Measurements from ENCODE around the gene GABRB1.

Gene GABRB1

GRCh38 chr4:47410271-47410670 is 378.9 kb downstream of the GABRB1 start:
- no peak for DNase-seq

GRCh38 chr4:47413521-47413920 is 382.2 kb downstream of the GABRB1 start:
- DNase-seq = no peak

- DNase-seq = no peak
Observed at GRCh38 chr4:47415719-47416118, 384.4 kb downstream of the GABRB1 start.

GRCh38 chr4:47418147-47418546 is 386.8 kb downstream of the GABRB1 start:
- DNase-seq = no peak

- DNase-seq = no peak
Observed at GRCh38 chr4:47419296-47419695, 387.9 kb downstream of the GABRB1 start.

- DNase-seq = no peak
Observed at GRCh38 chr4:47425628-47426027, 394.3 kb downstream of the GABRB1 start.

GRCh38 chr4:47427935-47428334 is 396.6 kb downstream of the GABRB1 start:
- no peak for DNase-seq

- no peak for DNase-seq
Observed at GRCh38 chr4:47432749-47433148, 401.4 kb downstream of the GABRB1 start.

- DNase-seq = no peak
Observed at GRCh38 chr4:47434931-47435330, 403.6 kb downstream of the GABRB1 start.

GRCh38 chr4:47442980-47443379 is 411.6 kb downstream of the GABRB1 start:
- DNase-seq = no peak

- no peak for DNase-seq
Observed at GRCh38 chr4:47444031-47444430, 412.7 kb downstream of the GABRB1 start.

GRCh38 chr4:47451657-47452056 is 420.3 kb downstream of the GABRB1 start:
- no peak for DNase-seq

- no peak for DNase-seq
Observed at GRCh38 chr4:47462799-47463234, 431.4 kb downstream of the GABRB1 start.

- DNase-seq = peak; percentile 67
Observed at GRCh38 chr4:47463235-47463956, 432.0 kb downstream of the GABRB1 start, which contains the start of gene COMMD8. Gene COMMD8 (minus strand): TSS chr4:47463702. CDS start chr4:47463651, 51 bp downstream.

GRCh38 chr4:47465004-47465403 is 433.6 kb downstream of the GABRB1 start:
- no peak for DNase-seq

GRCh38 chr4:47466056-47466785 is 434.9 kb downstream of the GABRB1 start:
- no peak for DNase-seq

GRCh38 chr4:47468706-47469365 is 437.5 kb downstream of the GABRB1 start:
- DNase-seq = no peak

GRCh38 chr4:47469951-47470350 is 438.6 kb downstream of the GABRB1 start:
- DNase-seq = no peak

GRCh38 chr4:47471064-47471463 is 439.7 kb downstream of the GABRB1 start:
- DNase-seq = no peak

GRCh38 chr4:47471591-47471990 is 440.2 kb downstream of the GABRB1 start:
- DNase-seq = no peak

GRCh38 chr4:47473141-47473750 is 441.9 kb downstream of the GABRB1 start:
- no peak for DNase-seq

- DNase-seq = no peak
Observed at GRCh38 chr4:47474799-47475198, 443.4 kb downstream of the GABRB1 start.

GRCh38 chr4:47475411-47475810 is 444.0 kb downstream of the GABRB1 start:
- DNase-seq = peak; percentile 27

All from NCI-H1417 treated with DMSO at 0.1 percent for 48 hours (cell line).